ENCODE measurements around the gene PRM3.

DNA sequence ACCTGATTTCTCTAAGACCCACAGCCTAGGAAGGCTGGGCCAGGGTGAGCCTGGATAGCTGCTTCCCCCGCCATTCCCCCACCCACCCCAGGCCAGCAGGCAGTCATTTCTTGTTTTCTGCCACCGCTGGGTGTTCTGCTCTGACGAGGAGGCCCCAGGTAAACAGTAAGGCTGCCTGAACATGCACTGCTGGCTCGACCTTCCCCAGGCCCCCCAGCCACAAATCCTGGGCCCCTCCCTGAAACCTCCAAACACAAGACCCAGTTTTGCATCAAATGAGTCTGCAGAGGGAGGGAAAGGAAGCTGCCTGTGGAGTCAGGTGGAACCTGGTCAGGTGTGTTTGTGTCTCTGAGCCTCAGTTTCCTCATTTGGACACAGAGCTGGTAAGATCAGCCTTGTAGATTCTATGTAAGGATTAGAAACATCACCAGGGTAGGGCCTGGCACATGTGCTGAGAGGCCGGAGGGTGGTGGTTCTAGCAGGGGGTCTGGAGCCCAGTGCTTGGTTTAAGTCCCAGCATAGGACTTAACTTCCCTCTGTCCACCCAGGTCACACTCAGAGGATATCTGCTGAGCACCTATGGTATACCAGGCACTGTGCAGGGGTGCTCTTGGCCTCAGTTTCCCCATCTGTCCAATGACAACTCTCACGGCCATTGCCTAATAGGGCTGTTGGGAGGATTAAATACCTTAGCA is 26.6 kb upstream of the PRM3 start:
- TF ChIP-seq, protein P1, sequence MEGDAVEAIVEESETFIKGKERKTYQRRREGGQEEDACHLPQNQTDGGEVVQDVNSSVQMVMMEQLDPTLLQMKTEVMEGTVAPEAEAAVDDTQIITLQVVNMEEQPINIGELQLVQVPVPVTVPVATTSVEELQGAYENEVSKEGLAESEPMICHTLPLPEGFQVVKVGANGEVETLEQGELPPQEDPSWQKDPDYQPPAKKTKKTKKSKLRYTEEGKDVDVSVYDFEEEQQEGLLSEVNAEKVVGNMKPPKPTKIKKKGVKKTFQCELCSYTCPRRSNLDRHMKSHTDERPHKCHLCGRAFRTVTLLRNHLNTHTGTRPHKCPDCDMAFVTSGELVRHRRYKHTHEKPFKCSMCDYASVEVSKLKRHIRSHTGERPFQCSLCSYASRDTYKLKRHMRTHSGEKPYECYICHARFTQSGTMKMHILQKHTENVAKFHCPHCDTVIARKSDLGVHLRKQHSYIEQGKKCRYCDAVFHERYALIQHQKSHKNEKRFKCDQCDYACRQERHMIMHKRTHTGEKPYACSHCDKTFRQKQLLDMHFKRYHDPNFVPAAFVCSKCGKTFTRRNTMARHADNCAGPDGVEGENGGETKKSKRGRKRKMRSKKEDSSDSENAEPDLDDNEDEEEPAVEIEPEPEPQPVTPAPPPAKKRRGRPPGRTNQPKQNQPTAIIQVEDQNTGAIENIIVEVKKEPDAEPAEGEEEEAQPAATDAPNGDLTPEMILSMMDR (conservative IDR thresholded peaks at IDR 0.05 in 1 of 2, IDR thresholded peaks at IDR 0.05 in 1 of 2; ENCODE audit: low read depth in 1 of 2, low read length in 2 of 2), result no peak
- TF ChIP-seq EZH2 (IDR thresholded peaks at IDR 0.05; ENCODE audit: low read length, missing control alignments), result no peak
